Measurements from ENCODE around the gene SERP2. TPM values are rescaled to one million over a fixed set of nuclear protein-coding genes. Genes with fewer than 3 reads are reported as not detected.

The SERP2 gene
- total RNA-seq, 2 experiments from 2014 or later, result 0.38 to 0.64 TPM

DNA sequence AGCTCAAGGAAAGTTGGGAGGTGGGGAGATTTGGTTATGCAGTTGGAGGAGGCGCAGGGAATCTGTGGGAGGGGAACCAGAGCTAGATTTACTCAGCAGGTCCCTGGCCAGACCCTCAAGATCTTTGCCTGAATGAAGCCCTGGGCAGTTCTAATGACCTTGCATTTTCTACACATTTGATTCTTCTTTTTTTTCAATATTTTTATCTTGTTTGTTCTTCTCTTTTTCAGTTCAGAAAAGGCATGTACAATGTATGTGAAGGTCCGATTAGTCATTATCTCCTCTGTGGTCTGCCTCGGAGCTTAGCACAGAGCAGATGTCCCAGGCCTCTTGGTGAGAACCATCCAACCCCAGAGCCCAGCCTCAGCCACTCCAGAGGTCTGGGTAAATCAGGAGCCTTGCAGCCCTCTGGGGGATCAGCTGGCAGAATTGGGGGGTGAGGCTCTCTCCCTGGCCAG lies 24.2 kb downstream of the SERP2 start:
- H3K9me3 Mint-ChIP-seq, result no peaks in the 10 kb centered on the region
- no peaks in the 10 kb centered on the region for H3K4me1 Mint-ChIP-seq (ENCODE audit: low read depth)
- intact Hi-C loops (cut with micrococcal nuclease), result no loop called here
- no peaks in the 10 kb centered on the region for H3K36me3 Mint-ChIP-seq (ENCODE audit: low read depth)
- no peak overlapping the region for H3K27ac Mint-ChIP-seq
- DNase-seq, result no peak
- H3K4me3 Mint-ChIP-seq, result no peak overlapping the region
- CTCF ChIA-PET, result no interaction called here
- no peaks in the 10 kb centered on the region for H3K27me3 Mint-ChIP-seq (ENCODE audit: low read depth)

- no peak for DNase-seq
- H3K27ac Mint-ChIP-seq, result no peak overlapping the region
- H3K27me3 Mint-ChIP-seq (ENCODE audit: low read depth), result no peaks in the 10 kb centered on the region
- intact Hi-C loops (cut with micrococcal nuclease), result no loop called here
- no peaks in the 10 kb centered on the region for H3K4me1 Mint-ChIP-seq (ENCODE audit: low read depth)
- CTCF ChIA-PET, result no interaction called here
- H3K36me3 Mint-ChIP-seq (ENCODE audit: low read depth), result no peaks in the 10 kb centered on the region
- no peaks in the 10 kb centered on the region for H3K9me3 Mint-ChIP-seq
- H3K4me3 Mint-ChIP-seq, result no peak overlapping the region
Observed at GRCh38 chr13:44398606-44399005, 25.0 kb downstream of the SERP2 start.

DNA sequence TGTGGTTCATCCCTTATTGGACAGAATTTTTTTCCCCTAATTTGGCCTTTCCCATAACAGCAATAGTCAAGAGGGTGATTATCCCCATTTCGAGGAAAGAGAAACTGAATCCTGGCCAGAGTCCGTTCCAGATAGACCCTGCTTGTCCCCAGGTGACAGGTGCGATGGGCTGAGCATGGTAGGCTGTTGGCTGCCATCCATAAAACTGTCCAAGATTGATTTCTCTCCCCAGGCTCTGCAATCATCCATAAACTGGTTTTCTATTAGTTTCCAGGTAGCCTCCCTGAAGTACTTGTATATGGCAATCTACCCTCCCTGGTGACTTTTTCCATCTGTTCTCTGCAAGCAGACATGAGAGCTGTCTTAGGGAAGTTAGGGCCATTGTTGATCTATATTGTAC lies 25.4 kb downstream of the SERP2 start:
- no peak overlapping the region for H3K27ac Mint-ChIP-seq
- no peaks in the 10 kb centered on the region for H3K27me3 Mint-ChIP-seq (ENCODE audit: low read depth)

DNA sequence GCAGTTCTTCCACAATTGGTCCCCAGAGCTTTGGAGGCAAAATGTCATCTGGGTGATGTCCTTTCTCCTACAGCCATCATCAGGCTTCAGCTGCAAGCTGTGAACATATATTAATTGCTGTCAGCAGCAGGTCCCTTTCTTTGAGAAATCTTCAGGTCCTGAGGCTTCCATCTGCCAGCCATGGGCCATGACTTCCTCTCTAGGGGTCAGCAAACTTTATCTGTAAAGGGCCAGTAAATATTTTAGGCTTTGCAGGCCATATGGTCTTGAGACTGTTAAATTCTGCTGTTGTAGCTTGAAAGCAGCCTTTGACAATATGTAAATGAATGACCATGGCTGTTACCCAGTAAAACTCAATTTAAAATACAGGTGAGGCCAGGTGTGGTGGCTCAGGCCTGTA lies 27.1 kb downstream of the SERP2 start:
- no peak overlapping the region for H3K4me3 Mint-ChIP-seq
- no peak overlapping the region for H3K27ac Mint-ChIP-seq
- CTCF ChIA-PET, result no interaction called here
- H3K36me3 Mint-ChIP-seq (ENCODE audit: low read depth), result no peaks in the 10 kb centered on the region
- DNase-seq, result no peak
- intact Hi-C loops (cut with micrococcal nuclease), result no loop called here
- H3K4me1 Mint-ChIP-seq (ENCODE audit: low read depth), result no peaks in the 10 kb centered on the region
- no peaks in the 10 kb centered on the region for H3K27me3 Mint-ChIP-seq (ENCODE audit: low read depth)
- H3K9me3 Mint-ChIP-seq, result no peaks in the 10 kb centered on the region

More for the DNA sequence above, 25.4 kb downstream of the SERP2 start:
- H3K36me3 Mint-ChIP-seq (ENCODE audit: low read depth), result no peaks in the 10 kb centered on the region
- no peaks in the 10 kb centered on the region for H3K9me3 Mint-ChIP-seq
- H3K4me1 Mint-ChIP-seq (ENCODE audit: low read depth), result no peaks in the 10 kb centered on the region
- intact Hi-C loops (cut with micrococcal nuclease), result no loop called here
- no peak overlapping the region for H3K4me3 Mint-ChIP-seq
- CTCF ChIA-PET, result no interaction called here
- DNase-seq, result no peak

DNA sequence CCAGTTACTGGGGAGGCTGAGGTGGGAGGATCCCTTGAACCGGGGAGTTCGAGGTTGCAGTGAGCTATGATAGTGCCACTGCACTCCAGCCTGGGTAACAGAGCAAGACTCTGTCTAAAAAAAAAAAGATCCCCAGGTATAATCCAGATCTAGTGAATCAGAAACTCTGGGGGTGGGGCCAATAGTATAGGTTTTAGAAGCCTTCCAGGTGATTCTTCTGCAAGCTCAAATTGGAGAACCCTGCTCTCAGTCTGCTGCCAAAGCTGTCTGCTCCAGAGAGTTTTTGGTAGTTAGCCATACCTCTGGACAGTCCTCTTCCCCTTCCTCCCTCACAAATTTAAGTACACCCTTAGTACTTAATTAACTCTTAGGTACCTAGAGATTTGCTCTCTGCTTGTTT lies 28.0 kb downstream of the SERP2 start:
- H3K9me3 Mint-ChIP-seq, result no peaks in the 10 kb centered on the region
- H3K4me3 Mint-ChIP-seq, result no peak overlapping the region
- no peaks in the 10 kb centered on the region for H3K36me3 Mint-ChIP-seq (ENCODE audit: low read depth)
- intact Hi-C loops (cut with micrococcal nuclease), result no loop called here
- no peaks in the 10 kb centered on the region for H3K4me1 Mint-ChIP-seq (ENCODE audit: low read depth)
- no peak overlapping the region for H3K27ac Mint-ChIP-seq
- CTCF ChIA-PET, result interaction anchor here (0.6 kb wide), 1 partner anchor 818 kb away, joined by 8 read pairs; no protein-coding TSS in a partner anchor
- no peak for DNase-seq
- peaks cover 1% of the 10 kb centered on the region for H3K27me3 Mint-ChIP-seq (ENCODE audit: low read depth)

- H3K4me3 Mint-ChIP-seq, result no peak overlapping the region
- intact Hi-C loops (cut with micrococcal nuclease), result no loop called here
- no peaks in the 10 kb centered on the region for H3K9me3 Mint-ChIP-seq
- H3K36me3 Mint-ChIP-seq (ENCODE audit: low read depth), result no peaks in the 10 kb centered on the region
- H3K4me1 Mint-ChIP-seq (ENCODE audit: low read depth), result no peaks in the 10 kb centered on the region
- no peak overlapping the region for H3K27ac Mint-ChIP-seq
- H3K27me3 Mint-ChIP-seq (ENCODE audit: low read depth), result peaks cover 3% of the 10 kb centered on the region
- CTCF ChIA-PET, result interaction anchor here (1.2 kb wide), 1 partner anchor 34 kb away, joined by 7 read pairs; no protein-coding TSS in a partner anchor
- no peak for DNase-seq
Observed at GRCh38 chr13:44402899-44403445, 29.3 kb downstream of the SERP2 start.

DNA sequence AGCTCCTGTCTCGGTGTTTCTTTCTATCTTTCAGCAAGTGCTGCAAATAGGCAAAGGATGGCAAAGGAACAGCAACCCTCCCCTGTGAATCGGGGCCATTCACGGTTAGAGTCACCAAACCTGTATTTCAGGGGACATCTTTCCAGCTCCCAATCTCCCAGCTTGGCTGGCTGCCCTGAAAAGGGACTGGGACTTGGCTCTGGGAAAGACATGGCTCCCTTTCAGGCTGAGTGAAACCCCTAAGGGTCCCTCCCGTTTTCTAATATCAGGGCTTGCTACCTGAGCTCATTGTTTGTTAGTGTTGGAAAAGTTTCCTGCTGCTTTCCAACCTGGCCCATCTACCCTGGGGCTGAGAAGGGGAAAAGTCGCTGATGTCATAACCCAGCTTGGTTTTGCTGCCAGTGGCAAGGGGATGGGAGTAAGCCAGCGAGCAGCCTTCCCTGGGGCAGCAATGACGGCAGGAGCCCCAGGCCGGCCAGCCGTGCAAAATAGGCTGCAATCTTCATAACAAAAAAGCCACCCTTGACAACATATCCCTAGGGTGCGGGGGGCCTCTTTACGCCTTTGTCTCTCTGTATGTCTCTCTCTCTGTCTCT lies 29.9 kb downstream of the SERP2 start:
- intact Hi-C loops (cut with micrococcal nuclease), result no loop called here

DNA sequence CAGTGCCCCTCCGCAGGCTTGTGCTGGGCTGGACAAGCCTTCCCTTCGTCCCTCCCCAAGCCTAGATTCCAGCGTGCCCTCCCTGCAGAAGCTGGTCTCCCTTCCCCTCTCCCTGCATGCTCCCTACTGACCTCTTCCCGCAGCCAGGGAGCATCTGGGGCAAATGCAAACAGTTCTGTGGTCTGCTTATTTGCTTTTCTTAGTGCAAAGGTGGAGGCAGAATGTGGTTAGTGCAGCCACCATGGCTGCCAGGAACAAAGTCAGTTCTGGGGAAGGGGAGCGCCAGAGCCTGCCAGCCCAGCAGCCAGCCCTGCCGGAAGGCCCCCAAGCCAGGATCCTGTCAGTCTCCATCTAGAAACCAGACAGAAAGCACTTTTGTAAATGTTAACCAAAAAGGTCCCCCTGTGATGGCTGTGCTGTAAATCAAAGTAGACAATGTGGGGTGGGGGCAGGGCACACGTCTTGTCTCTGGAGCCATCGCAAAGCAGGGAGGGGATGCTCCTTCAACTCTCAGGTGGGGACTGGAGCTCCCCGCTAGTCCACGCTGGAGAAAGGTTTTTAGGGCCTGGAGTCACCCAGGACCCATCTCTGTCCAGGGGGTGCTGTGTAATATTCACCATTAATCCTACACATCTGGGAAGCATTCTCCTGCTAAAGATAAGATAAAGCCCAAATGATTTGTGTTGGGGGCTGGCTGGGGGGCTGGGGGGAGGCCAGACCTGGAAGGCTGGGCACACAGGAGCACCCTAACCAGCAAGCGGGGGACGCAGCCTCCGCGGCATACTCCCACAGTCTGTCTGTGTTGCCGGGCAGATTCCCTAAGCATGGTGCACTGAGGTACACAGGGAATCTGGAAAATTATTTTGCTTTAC lies 30.9 kb downstream of the SERP2 start:
- H3K36me3 Mint-ChIP-seq (ENCODE audit: low read depth), result no peaks in the 10 kb centered on the region
- DNase-seq, result no peak
- H3K4me1 Mint-ChIP-seq (ENCODE audit: low read depth), result no peaks in the 10 kb centered on the region
- no peak overlapping the region for H3K4me3 Mint-ChIP-seq
- no peak overlapping the region for H3K27ac Mint-ChIP-seq
- no peaks in the 10 kb centered on the region for H3K9me3 Mint-ChIP-seq
- H3K27me3 Mint-ChIP-seq (ENCODE audit: low read depth), result peaks cover 9% of the 10 kb centered on the region
- intact Hi-C loops (cut with micrococcal nuclease), result no loop called here
- CTCF ChIA-PET, result interaction anchor here (1.2 kb wide), 1 partner anchor 32 kb away, joined by 7 read pairs; no protein-coding TSS in a partner anchor

More for the DNA sequence above, 29.9 kb downstream of the SERP2 start:
- H3K27ac Mint-ChIP-seq, result no peak overlapping the region
- H3K27me3 Mint-ChIP-seq (ENCODE audit: low read depth), result peaks cover 3% of the 10 kb centered on the region
- DNase-seq, result no peak
- no peaks in the 10 kb centered on the region for H3K4me1 Mint-ChIP-seq (ENCODE audit: low read depth)
- CTCF ChIA-PET, result interaction anchor here (1.2 kb wide), 1 partner anchor 33 kb away, joined by 7 read pairs; no protein-coding TSS in a partner anchor
- no peaks in the 10 kb centered on the region for H3K36me3 Mint-ChIP-seq (ENCODE audit: low read depth)
- H3K9me3 Mint-ChIP-seq, result no peaks in the 10 kb centered on the region
- H3K4me3 Mint-ChIP-seq, result no peak overlapping the region

DNA sequence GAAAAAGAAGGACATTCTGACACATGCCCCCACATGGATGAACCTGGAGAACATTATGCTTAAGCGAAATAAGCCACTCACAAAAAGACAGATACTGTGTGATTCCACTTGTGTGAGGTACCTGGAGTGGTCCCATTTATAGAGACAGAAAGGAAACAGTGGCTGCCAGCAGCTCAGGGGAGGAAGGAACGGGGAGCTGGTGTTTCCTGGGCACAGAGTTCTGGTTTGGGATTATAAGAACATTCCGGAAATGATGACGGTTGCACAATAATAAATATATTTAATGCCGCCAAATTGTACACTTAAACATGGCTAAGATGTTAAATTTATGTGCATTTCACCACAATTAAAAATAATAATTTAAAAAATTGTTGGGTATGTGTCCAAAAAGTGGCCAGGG lies 33.0 kb downstream of the SERP2 start:
- H3K9me3 Mint-ChIP-seq, result no peaks in the 10 kb centered on the region
- DNase-seq, result no peak

DNA sequence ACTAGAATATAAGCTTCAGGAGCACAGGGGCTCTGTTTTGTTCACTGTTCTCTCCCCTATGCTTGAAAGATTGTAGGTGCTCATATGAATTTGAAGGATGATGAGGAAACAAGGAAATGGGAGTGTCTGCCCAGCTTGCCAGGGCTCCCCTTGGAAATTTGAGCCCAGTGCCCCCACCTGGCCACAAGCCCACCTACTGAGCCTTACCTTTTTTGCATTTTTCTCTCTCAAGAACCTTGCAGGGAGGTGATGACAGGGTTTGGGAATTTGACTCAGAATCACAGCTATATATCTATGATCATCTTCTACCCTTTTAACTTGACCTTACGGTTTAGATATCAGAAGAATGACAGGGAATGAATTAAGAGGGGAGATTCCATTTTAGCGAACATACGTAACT lies 33.8 kb downstream of the SERP2 start:
- H3K4me1 Mint-ChIP-seq (ENCODE audit: low read depth), result no peaks in the 10 kb centered on the region
- no peaks in the 10 kb centered on the region for H3K36me3 Mint-ChIP-seq (ENCODE audit: low read depth)
- no peaks in the 10 kb centered on the region for H3K9me3 Mint-ChIP-seq
- DNase-seq, result no peak
- no peak overlapping the region for H3K4me3 Mint-ChIP-seq
- no peak overlapping the region for H3K27ac Mint-ChIP-seq
- CTCF ChIA-PET, result no interaction called here
- intact Hi-C loops (cut with micrococcal nuclease), result no loop called here
- H3K27me3 Mint-ChIP-seq (ENCODE audit: low read depth), result peaks cover 9% of the 10 kb centered on the region

More for the DNA sequence above, 33.0 kb downstream of the SERP2 start:
- CTCF ChIA-PET, result interaction anchor here (0.6 kb wide), 1 partner anchor 355 kb away, joined by 3 read pairs; no protein-coding TSS in a partner anchor
- H3K27ac Mint-ChIP-seq, result no peak overlapping the region
- peaks cover 9% of the 10 kb centered on the region for H3K27me3 Mint-ChIP-seq (ENCODE audit: low read depth)
- no peaks in the 10 kb centered on the region for H3K4me1 Mint-ChIP-seq (ENCODE audit: low read depth)
- H3K4me3 Mint-ChIP-seq, result no peak overlapping the region
- H3K36me3 Mint-ChIP-seq (ENCODE audit: low read depth), result no peaks in the 10 kb centered on the region
- intact Hi-C loops (cut with micrococcal nuclease), result no loop called here

- H3K4me1 Mint-ChIP-seq (ENCODE audit: low read depth), result no peaks in the 10 kb centered on the region
- H3K36me3 Mint-ChIP-seq (ENCODE audit: low read depth), result no peaks in the 10 kb centered on the region
Observed at GRCh38 chr13:44407891-44408290, 34.3 kb downstream of the SERP2 start.

GRCh38 chr13:44409595-44409994 lies 36.0 kb downstream of the SERP2 start:
- Mint-ChIP-seq H3K9me3 (no peaks in the 10 kb centered on the region), H3K4me3 (no peak overlapping the region), H3K27me3 (ENCODE audit: low read depth) (peaks cover 9% of the 10 kb centered on the region), H3K4me1 (ENCODE audit: low read depth) (no peaks in the 10 kb centered on the region), H3K27ac (no peak overlapping the region), H3K36me3 (ENCODE audit: low read depth) (no peaks in the 10 kb centered on the region)
- CTCF ChIA-PET, result no interaction called here
- intact Hi-C loops (cut with micrococcal nuclease), result no loop called here
- DNase-seq, result no peak

More at GRCh38 chr13:44407891-44408290, 34.3 kb downstream of the SERP2 start:
- no peaks in the 10 kb centered on the region for H3K9me3 Mint-ChIP-seq
- intact Hi-C loops (cut with micrococcal nuclease), result no loop called here
- DNase-seq, result no peak
- no peak overlapping the region for H3K4me3 Mint-ChIP-seq
- no peak overlapping the region for H3K27ac Mint-ChIP-seq
- H3K27me3 Mint-ChIP-seq (ENCODE audit: low read depth), result peaks cover 9% of the 10 kb centered on the region
- CTCF ChIA-PET, result no interaction called here

All from activated naive CD4-positive, alpha-beta T cell treated with anti-CD3 and anti-CD28 coated beads for 36 hours (primary cell).